ENCODE results near the gene LRRC56. TPM values are rescaled to one million over a fixed set of nuclear protein-coding genes. Genes with fewer than 3 reads are reported as not detected.
A peak's percentile ranks its signal among the peaks of the same experiment; 100 is the strongest.

The LRRC56 gene
- total and polyA plus RNA-seq, 2 of the 13 experiments (the other 11 are each of a cell fraction or from before 2014, with no cell fraction given): 0.11 to 0.29 TPM

- no peak for TF ChIP-seq ZNF878 (CRISPR knock-in tag; IDR thresholded peaks at IDR 0.05)
- TF ChIP-seq DR1 (CRISPR knock-in tag; IDR thresholded peaks at IDR 0.05): peak; percentile 16; the same call in 1 of the 2 replicates
- 0 out of 2 replicates have a peak, but pooled peaks have one; percentile 42 for TF ChIP-seq ZNF567 (CRISPR knock-in tag; IDR thresholded peaks at IDR 0.05; ENCODE audit: borderline replicate concordance)
- TF ChIP-seq NFYC (CRISPR knock-in tag; IDR thresholded peaks at IDR 0.05): peak; percentile 91
- TF ChIP-seq FOXK1 (CRISPR knock-in tag; IDR thresholded peaks at IDR 0.05; ENCODE audit: borderline replicate concordance, low read depth): 0 out of 2 replicates have a peak, but pooled peaks have one; percentile 32
- 0 out of 2 replicates have a peak, but pooled peaks have one; percentile 46 for TF ChIP-seq ZNF556 (CRISPR knock-in tag; IDR thresholded peaks at IDR 0.05; ENCODE audit: borderline replicate concordance)
- peak; percentile 38; the same call in 1 of the 2 replicates for TF ChIP-seq ZSCAN20 (CRISPR knock-in tag; IDR thresholded peaks at IDR 0.05; ENCODE audit: borderline replicate concordance)
- no peak for TF ChIP-seq ZBTB14 (CRISPR knock-in tag; IDR thresholded peaks at IDR 0.05)
- TF ChIP-seq SMAD3 (CRISPR knock-in tag; IDR thresholded peaks at IDR 0.05): no peak
- no peak; the same call in 1 of the 2 replicates for TF ChIP-seq ZFYVE20 (CRISPR knock-in tag; IDR thresholded peaks at IDR 0.05; ENCODE audit: borderline replicate concordance, low read depth)
- peak; percentile 82; the same call in 1 of the 2 replicates for TF ChIP-seq ZNF83 (CRISPR knock-in tag; IDR thresholded peaks at IDR 0.05; ENCODE audit: borderline replicate concordance)
- no peak for TF ChIP-seq AHR (CRISPR knock-in tag; IDR thresholded peaks at IDR 0.05)
- peak; percentile 73 for TF ChIP-seq ZNF687 (CRISPR knock-in tag; IDR thresholded peaks at IDR 0.05)
- 0 out of 2 replicates have a peak, but pooled peaks have one; percentile 23 for TF ChIP-seq TFE3 (CRISPR knock-in tag; IDR thresholded peaks at IDR 0.05)
- TF ChIP-seq SMARCE1 (IDR thresholded peaks at IDR 0.05; ENCODE audit: borderline replicate concordance): no peak
- peak; percentile 25; the same call in 1 of the 2 replicates for TF ChIP-seq SP5 (CRISPR knock-in tag; IDR thresholded peaks at IDR 0.05; ENCODE audit: borderline replicate concordance, low read depth)
- TF ChIP-seq ZBTB2 (CRISPR knock-in tag; IDR thresholded peaks at IDR 0.05; ENCODE audit: low read depth): peak; percentile 75
- TF ChIP-seq YY1 (IDR thresholded peaks at IDR 0.05; ENCODE audit: insufficient read depth, insufficient replicate concordance, low read depth, low read length): peak; percentile 44
- TF ChIP-seq YEATS4 (CRISPR knock-in tag; IDR thresholded peaks at IDR 0.05; ENCODE audit: borderline replicate concordance): peak; percentile 7; the same call in 1 of the 2 replicates
Observed at GRCh38 chr11:535519-536454, 1.5 kb upstream of the LRRC56 start, which contains the start of gene HRAS (continued).
